ENCODE results near the gene CD247. TPM values are rescaled to one million over a fixed set of nuclear protein-coding genes. Genes with fewer than 3 reads are reported as not detected.

Gene CD247
- total and polyA plus RNA-seq, 9 of the 15 experiments (the other 6 are each of a cell fraction or from before 2014, with no cell fraction given) = 0.08 to 0.42 (median 0.28) TPM; not detected in 5

DNA sequence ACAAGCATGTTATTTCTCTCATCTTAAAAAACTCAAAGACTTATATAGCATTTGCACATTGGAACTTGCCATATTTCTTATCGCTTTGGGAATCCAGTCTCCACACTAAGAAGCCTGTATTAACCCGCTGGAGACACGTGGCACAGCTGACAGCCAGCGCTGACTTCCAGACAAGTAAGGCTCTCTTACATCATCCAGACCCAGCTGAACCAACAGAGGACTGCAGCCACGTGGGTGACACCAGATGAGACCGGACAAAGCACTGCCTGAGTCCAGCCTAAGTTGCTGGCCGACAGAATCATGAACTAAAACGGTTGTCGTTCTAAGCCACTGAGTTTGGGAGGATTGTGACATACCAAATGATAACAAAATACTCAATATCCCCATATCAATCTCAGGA lies 6.3 kb upstream of the CD247 start (continued):
- TF ChIP-seq CCNT2 (IDR thresholded peaks at IDR 0.05; ENCODE audit: borderline replicate concordance, extremely low read depth, insufficient read length, low read depth, low read length) (no peak), BRD9 (IDR thresholded peaks at IDR 0.05; ENCODE audit: low read depth, partially characterized antibody) (no peak), ARID2 (IDR thresholded peaks at IDR 0.05) (no peak), FOXA3 (CRISPR knock-in tag; conservative IDR thresholded peaks at IDR 0.05 in 1 of 2, IDR thresholded peaks at IDR 0.05 in 1 of 2) (peak; percentile 97 to 98), SREBF2 (CRISPR knock-in tag; IDR thresholded peaks at IDR 0.05) (no peak), HCFC1 (IDR thresholded peaks at IDR 0.05; ENCODE audit: low read depth, low read length) (no peak), PHB (CRISPR knock-in tag; IDR thresholded peaks at IDR 0.05) (no peak), BHLHE40 (IDR thresholded peaks at IDR 0.05; ENCODE audit: low read length) (peak; percentile 60), ZNF12 (CRISPR knock-in tag; IDR thresholded peaks at IDR 0.05) (no peak), POLR2B (IDR thresholded peaks at IDR 0.05; ENCODE audit: low read depth, partially characterized antibody) (no peak), TFAM (CRISPR knock-in tag; conservative IDR thresholded peaks at IDR 0.05) (no peak), ZNF143 (CRISPR knock-in tag; IDR thresholded peaks at IDR 0.05) (no peak), NFIC (IDR thresholded peaks at IDR 0.05) (no peak), FOXK1 (CRISPR knock-in tag; IDR thresholded peaks at IDR 0.05; ENCODE audit: borderline replicate concordance) (no peak), CBX1 (IDR thresholded peaks at IDR 0.05; ENCODE audit: low read depth) (no peak), KAT7 (CRISPR knock-in tag; IDR thresholded peaks at IDR 0.05; ENCODE audit: borderline replicate concordance) (no peak), CAMTA2 (CRISPR knock-in tag; conservative IDR thresholded peaks at IDR 0.05) (no peak), SIX5 (IDR thresholded peaks at IDR 0.05; ENCODE audit: borderline replicate concordance in 1 of 2, insufficient read depth in 1 of 2, low read depth in 1 of 2, low read length in 2 of 2) (no peak), ZNF133 (CRISPR knock-in tag; IDR thresholded peaks at IDR 0.05) (no peak), XRCC4 (IDR thresholded peaks at IDR 0.05; ENCODE audit: extremely low read depth, insufficient read depth, insufficient read length) (no peak), ZNF589 (CRISPR knock-in tag; IDR thresholded peaks at IDR 0.05; ENCODE audit: low read depth) (peak; percentile 74), NR3C1 (CRISPR knock-in tag; IDR thresholded peaks at IDR 0.05) (no peak), TAF9B (IDR thresholded peaks at IDR 0.05; ENCODE audit: partially characterized antibody) (no peak), ZNF644 (tag; IDR thresholded peaks at IDR 0.05; ENCODE audit: low read depth) (no peak), ZC3H11A (IDR thresholded peaks at IDR 0.05; ENCODE audit: low read depth, low read length) (no peak)
- TF ChIP-seq, protein P1, sequence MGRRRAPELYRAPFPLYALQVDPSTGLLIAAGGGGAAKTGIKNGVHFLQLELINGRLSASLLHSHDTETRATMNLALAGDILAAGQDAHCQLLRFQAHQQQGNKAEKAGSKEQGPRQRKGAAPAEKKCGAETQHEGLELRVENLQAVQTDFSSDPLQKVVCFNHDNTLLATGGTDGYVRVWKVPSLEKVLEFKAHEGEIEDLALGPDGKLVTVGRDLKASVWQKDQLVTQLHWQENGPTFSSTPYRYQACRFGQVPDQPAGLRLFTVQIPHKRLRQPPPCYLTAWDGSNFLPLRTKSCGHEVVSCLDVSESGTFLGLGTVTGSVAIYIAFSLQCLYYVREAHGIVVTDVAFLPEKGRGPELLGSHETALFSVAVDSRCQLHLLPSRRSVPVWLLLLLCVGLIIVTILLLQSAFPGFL (CRISPR knock-in tag; IDR thresholded peaks at IDR 0.05) = no peak
- TF ChIP-seq, protein P2, sequence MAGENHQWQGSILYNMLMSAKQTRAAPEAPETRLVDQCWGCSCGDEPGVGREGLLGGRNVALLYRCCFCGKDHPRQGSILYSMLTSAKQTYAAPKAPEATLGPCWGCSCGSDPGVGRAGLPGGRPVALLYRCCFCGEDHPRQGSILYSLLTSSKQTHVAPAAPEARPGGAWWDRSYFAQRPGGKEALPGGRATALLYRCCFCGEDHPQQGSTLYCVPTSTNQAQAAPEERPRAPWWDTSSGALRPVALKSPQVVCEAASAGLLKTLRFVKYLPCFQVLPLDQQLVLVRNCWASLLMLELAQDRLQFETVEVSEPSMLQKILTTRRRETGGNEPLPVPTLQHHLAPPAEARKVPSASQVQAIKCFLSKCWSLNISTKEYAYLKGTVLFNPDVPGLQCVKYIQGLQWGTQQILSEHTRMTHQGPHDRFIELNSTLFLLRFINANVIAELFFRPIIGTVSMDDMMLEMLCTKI (IDR thresholded peaks at IDR 0.05; ENCODE audit: partially characterized antibody) = no peak
- TF ChIP-seq, protein P3, sequence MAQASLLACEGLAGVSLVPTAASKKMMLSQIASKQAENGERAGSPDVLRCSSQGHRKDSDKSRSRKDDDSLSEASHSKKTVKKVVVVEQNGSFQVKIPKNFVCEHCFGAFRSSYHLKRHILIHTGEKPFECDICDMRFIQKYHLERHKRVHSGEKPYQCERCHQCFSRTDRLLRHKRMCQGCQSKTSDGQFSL (CRISPR knock-in tag; IDR thresholded peaks at IDR 0.05) = no peak
- TF ChIP-seq, protein P3 (tag; IDR thresholded peaks at IDR 0.05) = no peak
